ENCODE results near the gene MYOCOS. TPM values are rescaled to one million over a fixed set of nuclear protein-coding genes. Genes with fewer than 3 reads are reported as not detected.

MYOCOS gene
- total and polyA plus RNA-seq, 2 of the 4 experiments (the other 2 are of a cell fraction): not detected

DNA sequence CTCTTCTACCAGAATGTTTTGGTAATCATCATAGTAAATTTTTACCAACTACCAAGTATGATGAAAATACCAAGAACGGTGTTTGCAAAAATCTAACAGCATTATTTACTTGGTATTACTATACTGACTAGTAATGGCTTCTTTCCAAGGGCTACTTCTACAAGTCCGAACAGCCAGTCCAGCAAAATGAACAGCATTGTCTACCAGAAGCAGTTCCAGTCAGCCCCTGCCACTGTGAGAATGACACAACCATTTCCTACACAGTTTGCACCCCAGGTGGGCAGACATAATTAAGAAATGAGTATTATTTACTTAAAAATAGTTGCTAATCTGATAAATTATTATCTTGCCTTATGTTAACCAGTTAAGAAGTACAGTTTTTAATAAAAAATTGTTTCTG lies 33.8 kb upstream of the MYOCOS start:
- Histone ChIP-seq H2BK5ac (ENCODE audit: low read depth, low read length, poor library complexity, severe bottlenecking) (no peak overlapping the region), H3K27ac (ENCODE audit: insufficient read depth, low read length) (no peak overlapping the region), H3K9me1 (ENCODE audit: insufficient read depth, low read length) (peaks cover 3% of the 10 kb centered on the region), H3K18ac (ENCODE audit: low read depth, low read length) (no peak overlapping the region), H3K4me3 (ENCODE audit: insufficient read depth, low read depth, low read length) (no peak overlapping the region), H3K14ac (replicated peaks; ENCODE audit: low read depth, low read length) (no peak overlapping the region), H2AFZ (replicated peaks; ENCODE audit: low read length, poor library complexity) (no peak overlapping the region), H2BK20ac (ENCODE audit: low read depth, low read length) (no peak overlapping the region), H4K5ac (ENCODE audit: low read depth, low read length) (no peak overlapping the region; the same call in 1 of the 2 replicates), H3K4me1 (ENCODE audit: control insufficient read depth, insufficient read depth, low read length) (peaks cover 9% of the 10 kb centered on the region), H3K9me3 (ENCODE audit: control insufficient read depth, insufficient read depth, low read length) (no peaks in the 10 kb centered on the region), H4K20me1 (ENCODE audit: insufficient read depth, low read length) (peaks cover 7% of the 10 kb centered on the region; the same call in 1 of the 2 replicates), H2AK5ac (ENCODE audit: low read depth, low read length) (no peak overlapping the region), H3K27me3 (ENCODE audit: control insufficient read depth, insufficient read depth, low read length) (no peaks in the 10 kb centered on the region), H3K79me1 (ENCODE audit: low read depth in 1 of 2, low read length in 2 of 2) (peaks cover 8 to 25% of the 10 kb centered on the region in 2 experiments; a peak in 3 of 4 replicates), H4K8ac (ENCODE audit: low read depth in 2 of 2, low read length in 2 of 2) (no peak overlapping the region), H4K91ac (ENCODE audit: insufficient read depth, low read depth, low read length) (no peak overlapping the region), H3K9ac (ENCODE audit: low read depth, low read length) (no peak overlapping the region), H2BK120ac (ENCODE audit: low read depth, low read length) (no peak overlapping the region), H2BK15ac (ENCODE audit: low read depth, low read length) (no peak overlapping the region), H3K36me3 (ENCODE audit: control insufficient read depth, insufficient read depth, low read length) (peaks cover 45% of the 10 kb centered on the region), H3K23ac (ENCODE audit: low read depth, low read length) (no peak overlapping the region), H3K56ac (ENCODE audit: extremely low read depth, insufficient read depth, low read length) (no peak overlapping the region), H3K4me2 (ENCODE audit: low read depth, low read length) (no peak overlapping the region), H3K4ac (ENCODE audit: low read depth, low read length) (no peak overlapping the region), H2AK9ac (replicated peaks; ENCODE audit: low read depth, low read length, poor library complexity) (no peak overlapping the region)
- in situ Hi-C loops (cut with MboI; ENCODE audit: low sequenced_read_pairs) (no loop called here), dilution Hi-C loops (cut with HindIII; ENCODE audit: low sequenced_read_pairs, unreplicated experiment) (no loop called here), intact Hi-C loops (cut with micrococcal nuclease) (no loop called here)
- ChIA-PET CTCF (no interaction called here), POLR2A (ENCODE audit: unreplicated experiment) (no interaction called here)
- DNase-seq: no peak
- ATAC-seq (ENCODE audit: low read depth): no peak
- no TSS peak for BruUV-seq (replicated peaks)
- TF ChIP-seq POLR2A (IDR thresholded peaks at IDR 0.05; ENCODE audit: low read depth, low read length): no peak
- TF ChIP-seq, protein P1, sequence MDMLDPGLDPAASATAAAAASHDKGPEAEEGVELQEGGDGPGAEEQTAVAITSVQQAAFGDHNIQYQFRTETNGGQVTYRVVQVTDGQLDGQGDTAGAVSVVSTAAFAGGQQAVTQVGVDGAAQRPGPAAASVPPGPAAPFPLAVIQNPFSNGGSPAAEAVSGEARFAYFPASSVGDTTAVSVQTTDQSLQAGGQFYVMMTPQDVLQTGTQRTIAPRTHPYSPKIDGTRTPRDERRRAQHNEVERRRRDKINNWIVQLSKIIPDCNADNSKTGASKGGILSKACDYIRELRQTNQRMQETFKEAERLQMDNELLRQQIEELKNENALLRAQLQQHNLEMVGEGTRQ (IDR thresholded peaks at IDR 0.05; ENCODE audit: low read depth, low read length): no peak
- no peak for TF ChIP-seq FOS (IDR thresholded peaks at IDR 0.05; ENCODE audit: low read depth, low read length)
- TF ChIP-seq RFX5 (IDR thresholded peaks at IDR 0.05; ENCODE audit: low read depth, low read length): no peak
- no peak for TF ChIP-seq MXI1 (IDR thresholded peaks at IDR 0.05; ENCODE audit: borderline replicate concordance, low read depth, low read length)
- whole genome bisulfite sequencing, 2 experiments (ENCODE audit: extremely low coverage in 2 of 2, insufficient read length in 1 of 2): no CpG with 5 or more reads among the region's 2 CpGs

All from IMR-90 (cell line).